Sigmoid colon (tissue), 7 donors: ENCODE measurements around the gene HNF1B. TPM values are rescaled to one million over a fixed set of nuclear protein-coding genes. Genes with fewer than 3 reads are reported as not detected.

Experiments
- DNase-seq: peaks from one replicate; pipeline ENCODE4 v3.0.0-alpha.2; 2019
- H3K27ac ChIP-seq, 4 donors: fragments of 200-600 bp; sonication (generic); one replicate each; pipeline ENCODE4 v1.5.1; 2016 to 2019; ENCODE audit warnings: mild to moderate bottlenecking in 1 of 4
- H3K27me3 ChIP-seq, 3 donors: fragments of 200-600 bp; sonication (generic); one replicate each; pipeline ENCODE4 v1.5.1; 2019; ENCODE audit warnings: mild to moderate bottlenecking in 1 of 3
- H3K36me3 ChIP-seq, 4 donors: fragments of 200-600 bp; sonication (generic); one replicate each; pipeline ENCODE4 v1.5.1; 2016 to 2019
- H3K4me1 ChIP-seq, 4 donors: fragments of 200-600 bp; sonication (generic); one replicate each; pipeline ENCODE4 v1.5.1; 2017 to 2019
- H3K4me3 ChIP-seq, 4 donors: fragments of 200-600 bp; sonication (generic); one replicate each; pipeline ENCODE4 v1.5.1; 2017 to 2019; ENCODE audit warnings: mild to moderate bottlenecking in 2 of 4, moderate library complexity in 1 of 4
- H3K9me3 ChIP-seq, 4 donors: fragments of 200-600 bp in 3 of 4; sonication (generic) in 3 of 4; one replicate each; pipeline versions ENCODE4 v1.5.1 to v1.6.1; 2013 to 2019
- EP300 ChIP-seq, 4 donors: sonication (generic); formaldehyde crosslinking; IDR thresholded peaks; one replicate each; pipeline ENCODE4 v1.6.1; 2017; ENCODE audit warnings: antibody characterized with exemption in 4 of 4
- POLR2A ChIP-seq, 2 donors: fragments of 450-650 bp; IDR thresholded peaks; one replicate each; pipeline ENCODE4 v1.6.1; 2016; ENCODE audit warnings: antibody characterized with exemption in 2 of 2, mild to moderate bottlenecking in 2 of 2, moderate library complexity in 2 of 2
- POLR2AphosphoS5 ChIP-seq, 4 donors: sonication (generic); formaldehyde crosslinking; IDR thresholded peaks; one replicate each; pipeline ENCODE4 v1.6.1; 2017; ENCODE audit warnings: antibody characterized with exemption in 4 of 4
- WGBS, 2 donors: extraction: QIAGEN DNeasy Blood & Tissue Kit; methylation state at CpG; one replicate each; pipeline ENCODE4 v1.1.7; 2013; 5-methylcytosine and 5-hydroxymethylcytosine counted together
- intact Hi-C: fragments of 100-400 bp; cut with DNase I; formaldehyde crosslinking; loops from one replicate; pipeline ENCODE4 v1.15.1; 2023
- polyA plus RNA-seq, 3 donors: library from polyadenylated mRNA; stranded (reverse); fragments of 200-250 nt; gene quantifications; one replicate each; pipeline ENCODE4 v1.2.3, GENCODE V29; 2013
- total RNA-seq, 4 donors: library from RNA; depleted of rRNA; stranded (reverse); fragments of >200 nt; gene quantifications; one replicate each; pipeline ENCODE4 v1.1.0, GENCODE V29; 2016
- TF ChIP-seq, protein P1 (sequence below), 4 experiments: fragments of 450-650 bp in 3 of 4; fragments of 200-600 bp in 1 of 4; IDR thresholded peaks; one replicate each; pipeline ENCODE4 v1.5.1; 2016 to 2019; ENCODE audit warnings: antibody characterized with exemption in 4 of 4, mild to moderate bottlenecking in 3 of 4, moderate library complexity in 2 of 4
- donor health status: healthy with polysubstance abuse.
- donor health status: Bipolar disorder and iron deficiency.
- donor health status: healthy.

The HNF1B gene
- total and polyA plus RNA-seq, 7 donors: 0.28 to 13.2 (median 10.7) TPM; not detected in 3

DNA sequence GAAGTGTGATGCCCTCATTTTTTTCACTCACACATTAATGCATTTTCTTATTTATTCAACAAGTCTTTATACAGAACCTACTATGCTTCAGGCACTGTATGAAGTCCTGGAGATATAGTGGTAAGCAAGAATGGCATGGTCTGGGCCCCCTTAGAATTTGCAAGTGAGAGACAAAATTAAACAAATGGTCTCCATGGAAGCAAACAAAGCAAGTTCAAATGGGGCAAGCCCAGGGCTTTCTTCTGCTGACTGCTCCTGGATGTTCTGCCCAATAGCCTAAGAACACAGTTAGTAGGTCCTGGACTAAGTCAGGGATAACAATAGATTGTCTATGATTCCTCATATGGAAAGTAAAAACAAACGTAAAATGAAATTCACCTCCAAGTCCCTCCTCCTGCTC is 70.3 kb downstream of the HNF1B start:
- intact Hi-C loops: no loop called here
- Histone ChIP-seq H3K36me3 (no peaks in the 10 kb centered on the region), H3K9me3 (no peaks in the 10 kb centered on the region), H3K27me3 (no peaks in the 10 kb centered on the region), H3K4me1 (peaks cover 0 to 5% (median 0%) of the 10 kb centered on the region in 4 donors), H3K27ac (no peak overlapping the region), H3K4me3 (no peak overlapping the region)
- DNase-seq: no peak
- 17 to 54% methylated on average over 1 of the region's 1 CpG for WGBS, 2 donors
- TF ChIP-seq POLR2AphosphoS5 (IDR thresholded peaks at IDR 0.05): no peak
- TF ChIP-seq POLR2A (IDR thresholded peaks at IDR 0.05): no peak
- TF ChIP-seq EP300 (IDR thresholded peaks at IDR 0.05): no peak

DNA sequence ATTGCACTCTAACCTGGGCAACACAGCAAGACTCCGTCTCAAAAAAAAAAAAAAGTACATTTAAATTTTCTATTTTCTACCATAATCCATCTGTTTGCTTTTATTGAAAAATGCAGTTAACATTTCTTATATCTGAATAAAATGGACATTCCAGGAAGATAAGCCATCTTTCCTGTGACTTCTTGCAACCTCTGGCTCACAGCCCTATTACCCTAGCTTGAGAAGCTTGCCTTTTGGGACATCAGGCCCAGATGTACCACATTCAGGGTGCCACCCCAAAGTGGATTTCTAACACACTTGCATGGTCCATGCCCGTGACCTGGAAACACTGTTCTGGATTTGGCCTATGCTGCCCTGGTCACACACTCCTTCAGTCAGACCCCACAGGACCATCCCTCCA is 71.5 kb downstream of the HNF1B start:
- H3K4me1 ChIP-seq: peaks cover 0 to 5% (median 0%) of the 10 kb centered on the region in 4 donors
- H3K9me3 ChIP-seq: no peaks in the 10 kb centered on the region
- intact Hi-C loops: no loop called here
- no peaks in the 10 kb centered on the region for H3K36me3 ChIP-seq
- no peak for DNase-seq
- WGBS, 2 donors: 97 to 99% methylated on average over 2 of the region's 2 CpGs
- no peak for TF ChIP-seq POLR2A (IDR thresholded peaks at IDR 0.05)
- no peak for TF ChIP-seq POLR2AphosphoS5 (IDR thresholded peaks at IDR 0.05)
- TF ChIP-seq EP300 (IDR thresholded peaks at IDR 0.05): no peak
- TF ChIP-seq, protein P1, sequence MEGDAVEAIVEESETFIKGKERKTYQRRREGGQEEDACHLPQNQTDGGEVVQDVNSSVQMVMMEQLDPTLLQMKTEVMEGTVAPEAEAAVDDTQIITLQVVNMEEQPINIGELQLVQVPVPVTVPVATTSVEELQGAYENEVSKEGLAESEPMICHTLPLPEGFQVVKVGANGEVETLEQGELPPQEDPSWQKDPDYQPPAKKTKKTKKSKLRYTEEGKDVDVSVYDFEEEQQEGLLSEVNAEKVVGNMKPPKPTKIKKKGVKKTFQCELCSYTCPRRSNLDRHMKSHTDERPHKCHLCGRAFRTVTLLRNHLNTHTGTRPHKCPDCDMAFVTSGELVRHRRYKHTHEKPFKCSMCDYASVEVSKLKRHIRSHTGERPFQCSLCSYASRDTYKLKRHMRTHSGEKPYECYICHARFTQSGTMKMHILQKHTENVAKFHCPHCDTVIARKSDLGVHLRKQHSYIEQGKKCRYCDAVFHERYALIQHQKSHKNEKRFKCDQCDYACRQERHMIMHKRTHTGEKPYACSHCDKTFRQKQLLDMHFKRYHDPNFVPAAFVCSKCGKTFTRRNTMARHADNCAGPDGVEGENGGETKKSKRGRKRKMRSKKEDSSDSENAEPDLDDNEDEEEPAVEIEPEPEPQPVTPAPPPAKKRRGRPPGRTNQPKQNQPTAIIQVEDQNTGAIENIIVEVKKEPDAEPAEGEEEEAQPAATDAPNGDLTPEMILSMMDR (IDR thresholded peaks at IDR 0.05): no peak
- no peaks in the 10 kb centered on the region for H3K27me3 ChIP-seq
- H3K27ac ChIP-seq: no peak overlapping the region
- no peak overlapping the region for H3K4me3 ChIP-seq

DNA sequence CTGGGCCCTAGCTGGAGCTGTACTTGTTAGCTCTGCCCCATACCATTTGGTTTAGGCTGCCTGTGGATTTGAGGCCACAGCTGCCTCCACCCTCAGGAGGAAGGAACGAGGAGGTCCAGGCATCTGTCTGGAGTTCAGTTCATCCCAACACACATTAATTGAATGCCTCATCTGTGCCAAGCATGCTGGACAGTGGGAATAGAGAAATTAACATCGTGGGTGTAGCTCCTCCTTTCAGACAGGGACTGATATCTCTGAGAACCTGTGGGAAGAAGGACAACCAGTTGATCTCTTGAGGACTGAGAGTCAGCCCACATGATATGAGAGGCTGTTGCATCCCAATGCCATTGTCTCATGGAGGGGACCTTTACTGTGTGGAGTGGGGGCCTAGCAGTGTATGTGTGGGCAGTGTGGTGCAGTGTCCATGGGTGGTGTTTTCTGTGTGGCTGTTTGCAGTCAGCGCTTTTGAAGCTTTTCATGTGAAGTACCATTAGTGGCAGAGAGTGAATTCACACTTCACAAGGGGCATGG is 72.2 kb downstream of the HNF1B start:
- no peaks in the 10 kb centered on the region for H3K27me3 ChIP-seq
- H3K4me1 ChIP-seq: peaks cover 0 to 5% (median 0%) of the 10 kb centered on the region in 4 donors
- H3K4me3 ChIP-seq: no peak overlapping the region
- 71 to 88% methylated on average over 3 of the region's 3 CpGs for WGBS, 2 donors
- no peaks in the 10 kb centered on the region for H3K9me3 ChIP-seq
- TF ChIP-seq POLR2A (IDR thresholded peaks at IDR 0.05): no peak
- no peak for TF ChIP-seq POLR2AphosphoS5 (IDR thresholded peaks at IDR 0.05)
- no peaks in the 10 kb centered on the region for H3K36me3 ChIP-seq
- no peak overlapping the region for H3K27ac ChIP-seq
- no peak for DNase-seq
- intact Hi-C loops: no loop called here

DNA sequence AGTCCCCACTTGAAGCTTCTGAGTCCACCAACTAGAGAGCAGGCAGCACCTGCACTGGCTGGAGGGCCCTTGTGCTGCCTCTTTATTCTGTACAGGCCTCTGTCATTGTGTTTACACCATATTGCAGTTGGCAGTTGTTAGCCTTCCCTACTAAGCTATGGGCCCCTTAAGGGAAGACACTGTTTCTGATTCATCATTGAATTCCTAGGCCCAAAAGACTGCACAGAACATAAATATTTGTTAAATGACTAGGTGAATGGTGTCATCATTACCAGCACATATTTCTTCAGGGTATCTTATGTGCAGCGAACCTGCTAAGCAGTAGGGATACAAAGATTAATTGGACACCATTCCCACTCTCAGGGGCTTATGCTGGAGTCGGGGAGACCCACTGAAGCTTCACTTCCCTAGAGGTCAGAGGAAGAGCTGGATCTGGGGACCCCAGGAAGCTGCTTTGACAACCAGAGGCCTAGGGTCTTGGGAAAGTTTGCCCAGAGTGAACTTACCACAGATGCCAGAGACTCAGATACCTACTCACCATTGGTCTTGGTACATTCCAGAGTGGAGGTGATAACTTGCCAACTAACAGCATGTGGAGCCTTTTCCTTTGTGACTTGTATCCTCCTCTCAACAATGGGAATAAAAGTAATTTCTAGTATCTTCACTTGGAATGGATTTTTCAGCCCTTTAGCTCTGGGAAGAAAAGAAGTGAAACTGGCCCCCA is 72.9 kb downstream of the HNF1B start:
- DNase-seq: no peak
- TF ChIP-seq, protein P1 (IDR thresholded peaks at IDR 0.05): no peak
- no peak for TF ChIP-seq EP300 (IDR thresholded peaks at IDR 0.05)
- TF ChIP-seq POLR2A (IDR thresholded peaks at IDR 0.05): no peak
- no peaks in the 10 kb centered on the region for H3K36me3 ChIP-seq
- H3K4me1 ChIP-seq: peaks cover 0 to 5% (median 0%) of the 10 kb centered on the region in 4 donors
- WGBS, 2 donors: 80 to 85% methylated on average over 2 of the region's 2 CpGs
- no peaks in the 10 kb centered on the region for H3K9me3 ChIP-seq
- H3K4me3 ChIP-seq: no peak overlapping the region
- no peaks in the 10 kb centered on the region for H3K27me3 ChIP-seq
- no peak overlapping the region for H3K27ac ChIP-seq
- intact Hi-C loops: no loop called here

DNA sequence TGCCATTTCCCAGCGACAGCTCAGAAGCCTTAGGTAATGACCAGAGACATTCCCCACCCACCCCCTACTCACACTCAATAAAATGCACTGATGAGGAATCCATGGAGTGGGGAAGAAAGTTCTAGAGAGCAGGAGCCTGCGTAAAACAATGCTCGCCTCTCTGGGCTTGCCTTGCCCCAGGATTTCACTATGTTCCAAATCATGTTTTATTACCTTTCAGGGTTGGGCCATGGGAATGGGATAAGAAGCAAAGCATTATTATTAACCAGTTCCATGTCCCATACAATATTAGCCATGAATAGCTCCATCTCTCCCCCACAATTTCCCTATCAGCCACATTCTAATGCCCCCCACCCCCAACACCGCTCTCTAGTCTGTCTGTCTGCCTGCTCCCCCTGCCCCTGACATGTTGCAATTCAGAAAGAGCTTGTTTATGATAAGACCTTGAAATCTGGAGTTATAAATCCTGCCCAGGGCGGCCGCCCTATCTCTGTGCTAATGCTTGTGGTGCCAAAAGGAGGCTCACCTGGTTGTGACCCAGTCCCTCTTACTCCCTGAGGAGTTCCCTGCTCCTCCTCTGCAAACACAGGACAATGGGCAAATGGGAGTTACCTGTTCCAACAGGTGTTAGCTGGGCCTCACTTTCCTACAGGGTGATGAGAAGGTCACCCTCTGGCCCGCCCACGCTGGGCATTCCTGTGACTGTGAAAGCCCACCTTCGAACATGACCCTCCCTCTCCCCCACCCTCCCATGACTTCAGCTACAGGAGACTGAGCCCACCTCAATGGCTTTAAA is 73.6 kb downstream of the HNF1B start:
- 19 to 70% methylated on average over 9 of the region's 9 CpGs for WGBS, 2 donors
- intact Hi-C loops: no loop called here
- no peak overlapping the region for H3K27ac ChIP-seq

More for the DNA sequence above, 73.6 kb downstream of the HNF1B start:
- H3K4me1 ChIP-seq: peaks cover 0 to 5% (median 0%) of the 10 kb centered on the region in 4 donors
- H3K9me3 ChIP-seq: no peaks in the 10 kb centered on the region
- no peak overlapping the region for H3K4me3 ChIP-seq
- TF ChIP-seq, protein P1 (IDR thresholded peaks at IDR 0.05): no peak
- no peak for TF ChIP-seq POLR2AphosphoS5 (IDR thresholded peaks at IDR 0.05)
- no peak for TF ChIP-seq EP300 (IDR thresholded peaks at IDR 0.05)
- TF ChIP-seq POLR2A (IDR thresholded peaks at IDR 0.05): no peak
- no peak for DNase-seq
- H3K36me3 ChIP-seq: no peaks in the 10 kb centered on the region
- no peaks in the 10 kb centered on the region for H3K27me3 ChIP-seq
